GM21786 (cell line): Measurements from ENCODE around the gene DHX8.
A peak's percentile ranks its signal among the peaks of the same experiment; 100 is the strongest.
"Not testable (repeated sequence)": the region's sequence is repeated elsewhere in the genome, so short reads cannot be mapped to it uniquely, and the experiment has no call there.

Source experiments
- ATAC-seq: cut with Tn5 transposase; IDR thresholded peaks from one replicate; pipeline ENCODE4 v1.9.1; 2021; ENCODE audit not compliant: unreplicated experiment

Gene DHX8

DNA sequence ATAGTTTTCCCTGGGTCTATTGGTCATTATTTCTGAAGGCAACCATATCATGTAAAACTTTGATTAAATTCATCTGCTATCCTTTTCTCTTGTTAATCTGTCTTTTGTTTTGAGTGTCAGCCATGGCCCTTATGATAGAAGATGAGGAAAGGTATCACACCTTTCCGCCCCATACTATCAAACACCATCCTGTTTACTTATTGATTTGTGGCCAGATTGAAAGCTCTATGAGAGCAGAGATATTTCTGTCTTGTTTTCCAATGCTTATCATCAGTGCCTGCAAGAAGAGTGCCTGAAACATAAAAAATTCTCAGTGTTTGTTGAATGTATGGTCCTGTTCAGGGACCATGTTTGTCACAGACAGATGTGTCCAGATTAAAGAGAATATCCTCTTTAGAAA lies 22.6 kb upstream of the DHX8 start:
- ATAC-seq: no peak

- ATAC-seq: not testable (repeated sequence)
These were observed 21.2 kb upstream of the DHX8 start for GRCh38 chr17:43462569-43462968.

DNA sequence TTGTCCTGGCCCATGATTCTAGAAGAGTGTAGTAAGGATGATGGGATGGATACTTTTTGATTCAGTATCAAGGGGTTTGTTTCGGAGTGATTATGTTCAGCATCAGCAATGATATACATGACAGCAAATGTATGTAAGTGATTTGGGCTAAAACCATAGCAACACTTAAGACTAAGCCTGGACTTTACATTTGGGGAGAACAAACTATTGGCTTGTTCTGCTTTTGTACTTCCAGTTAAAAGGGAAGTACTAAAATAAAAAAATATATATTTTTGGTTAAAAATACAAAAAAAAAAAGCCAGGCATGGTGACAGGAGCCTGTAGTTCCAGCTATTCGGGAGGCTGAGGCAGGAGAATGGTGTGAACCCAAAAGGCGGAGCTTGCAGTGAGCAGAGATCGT lies 20.5 kb upstream of the DHX8 start:
- ATAC-seq: no peak

GRCh38 chr17:43464046-43464445 lies 19.7 kb upstream of the DHX8 start:
- ATAC-seq: no peak

- no peak for ATAC-seq
These were observed 18.7 kb upstream of the DHX8 start for GRCh38 chr17:43465049-43465448.

GRCh38 chr17:43467981-43468581 lies 15.7 kb upstream of the DHX8 start:
- ATAC-seq: no peak

DNA sequence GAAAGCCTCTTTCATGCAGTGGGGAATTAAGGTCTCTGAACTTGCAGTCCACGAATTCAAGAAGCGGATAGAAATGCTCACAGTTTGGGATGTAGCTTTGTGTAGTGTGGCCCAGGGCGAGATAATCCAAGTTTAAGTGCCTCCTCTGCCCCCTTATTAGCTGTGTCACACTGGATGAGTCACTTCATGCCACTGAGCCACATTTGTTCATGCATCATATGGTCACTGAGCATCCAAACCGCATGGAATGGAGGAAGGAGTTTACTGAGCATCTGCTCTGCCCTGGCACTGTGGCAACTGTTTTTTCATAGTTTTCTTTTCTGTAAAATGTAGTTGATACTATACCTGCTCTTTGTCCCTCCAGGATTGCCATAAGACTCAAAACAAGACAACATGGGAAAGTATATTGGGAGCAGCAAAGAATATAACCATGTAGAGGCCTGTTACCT lies 15.1 kb upstream of the DHX8 start:
- no peak for ATAC-seq

DNA sequence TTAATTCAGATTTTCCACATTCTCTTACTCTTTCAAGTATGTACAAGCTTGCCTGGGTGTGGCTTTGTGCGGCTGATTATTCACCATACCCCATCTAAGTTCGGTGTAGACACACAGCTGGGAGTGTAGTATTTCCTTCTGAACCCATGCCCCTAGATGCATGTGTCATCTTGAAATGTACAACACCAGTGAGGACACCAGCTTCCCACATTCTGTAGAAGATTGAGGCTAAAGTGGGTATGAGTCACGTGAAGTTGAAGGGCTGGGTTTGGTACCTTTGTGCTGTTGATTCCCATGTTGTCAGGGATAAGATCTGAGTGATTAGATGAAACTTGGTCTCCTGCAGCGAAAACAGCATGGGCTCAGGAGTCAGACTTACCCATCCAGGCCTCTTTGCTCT lies 14.6 kb upstream of the DHX8 start:
- ATAC-seq: no peak

DNA sequence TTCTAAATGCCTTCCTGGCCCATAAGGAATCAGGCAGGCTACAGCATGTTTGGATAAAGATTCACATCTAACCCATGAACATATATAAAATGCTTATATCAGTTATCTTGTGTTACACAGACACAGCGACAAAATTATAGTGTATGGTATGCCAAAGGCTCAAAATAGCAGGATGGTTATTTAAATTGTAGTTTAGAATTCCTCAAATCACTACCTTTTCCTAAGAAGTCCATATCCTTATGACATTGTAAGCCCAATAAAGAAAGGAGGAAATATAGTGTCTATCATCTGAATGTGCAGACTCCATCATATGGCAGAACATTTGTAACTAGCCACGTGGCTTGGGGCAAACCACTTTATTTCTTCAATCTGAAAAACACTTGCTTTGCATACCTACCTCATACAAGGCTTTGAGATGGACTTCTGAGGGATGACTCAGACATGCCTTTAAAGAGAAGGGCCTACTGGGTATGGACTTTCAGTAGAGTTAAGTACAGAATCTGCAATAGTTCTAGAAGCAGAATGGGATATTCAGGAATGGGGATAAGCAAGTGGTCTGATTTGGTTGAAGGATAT lies 12.1 kb upstream of the DHX8 start:
- no peak for ATAC-seq

DNA sequence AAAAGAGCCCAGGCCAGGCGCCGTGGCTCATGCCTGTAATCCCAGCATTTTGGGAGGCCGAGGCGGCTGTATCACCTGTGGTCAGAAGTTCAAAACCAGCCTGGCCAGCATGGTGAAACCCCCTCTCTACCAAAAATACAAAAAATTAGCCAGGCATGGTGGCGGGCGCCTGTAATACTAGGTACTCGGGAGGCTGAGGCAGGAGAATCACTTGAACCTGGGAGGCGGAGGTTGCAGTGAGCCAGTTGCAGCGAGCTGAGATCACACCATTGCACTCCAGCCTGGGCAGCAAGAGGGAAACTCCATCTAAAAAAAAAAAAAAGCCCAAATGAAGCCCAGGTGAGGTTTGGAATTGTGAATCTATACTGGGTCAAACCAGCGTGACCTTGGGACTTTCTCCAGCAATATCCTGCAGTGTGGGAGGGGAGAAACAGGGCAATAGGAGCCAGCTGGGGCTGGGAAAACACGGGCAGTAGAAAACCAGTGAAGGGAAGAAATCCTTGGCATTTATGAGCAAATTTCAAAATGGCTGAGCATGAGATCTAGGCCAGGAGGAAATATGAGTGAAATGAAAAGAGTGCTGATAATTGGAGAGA lies 8.2 kb upstream of the DHX8 start:
- ATAC-seq: no peak

- ATAC-seq: not testable (repeated sequence)
These were observed 7.5 kb upstream of the DHX8 start for GRCh38 chr17:43476306-43476705.

- ATAC-seq: no peak
These were observed 5.7 kb upstream of the DHX8 start for GRCh38 chr17:43477832-43478634.

- ATAC-seq: no peak
These were observed 3.8 kb upstream of the DHX8 start for GRCh38 chr17:43479948-43480347.

DNA sequence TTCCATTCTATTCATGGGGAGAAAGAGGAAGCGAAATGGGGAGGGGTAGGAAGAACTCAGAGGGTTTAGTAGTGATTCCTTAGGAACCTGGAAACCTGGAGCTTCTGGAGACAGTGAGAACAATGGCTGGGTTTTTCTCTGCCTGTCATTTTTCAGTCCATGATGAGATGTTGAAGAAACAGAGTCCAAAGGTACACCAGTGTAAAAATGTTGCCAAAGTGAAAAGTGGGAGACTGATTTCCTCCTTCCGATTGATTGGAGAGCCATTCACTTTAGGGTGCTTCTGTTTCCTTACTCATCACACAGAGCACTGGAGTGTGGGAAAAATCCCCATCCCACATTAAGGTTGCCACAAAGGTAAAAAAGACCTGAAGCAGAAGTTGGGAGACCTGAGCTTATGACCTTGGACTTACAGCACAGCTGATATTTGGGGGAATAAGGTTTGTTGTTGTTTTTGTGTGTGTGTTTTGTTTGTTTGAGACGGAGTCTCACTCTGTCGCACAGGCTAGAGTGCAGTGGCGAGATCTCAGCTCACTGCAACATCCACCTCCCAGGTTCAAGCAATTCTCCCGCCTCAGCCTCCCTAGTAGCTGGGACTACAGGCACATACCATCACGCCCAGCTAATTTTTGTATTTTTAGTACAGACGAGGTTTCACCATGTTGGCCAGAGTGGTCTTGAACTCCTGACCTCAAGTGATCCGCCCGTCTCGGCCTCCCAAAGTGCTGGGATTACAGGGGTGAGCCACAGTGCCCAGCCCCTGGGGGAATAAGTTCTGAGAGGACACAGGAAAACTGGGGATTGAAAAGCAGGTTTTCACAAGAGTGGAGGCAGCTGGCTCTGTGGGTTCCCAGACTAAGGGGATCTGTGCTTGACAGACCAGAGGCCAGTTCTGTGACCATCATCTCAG lies 1.4 kb upstream of the DHX8 start:
- ATAC-seq: no peak

DNA sequence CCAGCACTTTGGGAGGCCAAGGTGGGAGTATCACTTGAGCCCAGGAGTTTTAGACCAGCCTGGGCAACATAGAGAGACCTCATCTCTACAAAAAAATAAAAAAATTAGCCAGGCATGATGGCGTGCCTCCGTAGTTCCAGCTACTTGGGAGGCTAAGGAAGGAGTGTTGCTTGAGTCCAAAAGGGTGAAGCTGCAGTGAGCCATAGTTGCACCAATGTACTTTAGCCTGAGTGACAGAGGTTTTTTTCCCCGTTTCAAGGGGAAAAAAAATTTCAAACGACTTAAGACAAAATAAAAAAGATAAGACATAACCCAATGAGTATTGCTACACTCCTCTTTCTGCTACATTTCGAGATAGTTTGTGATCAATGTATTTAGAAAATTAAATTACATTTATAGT lies 6.8 kb downstream of the DHX8 start:
- no peak for ATAC-seq

GRCh38 chr17:43509440-43509839 lies 25.7 kb downstream of the DHX8 start:
- not testable (repeated sequence) for ATAC-seq

- ATAC-seq: not testable (repeated sequence)
These were observed 27.4 kb downstream of the DHX8 start for GRCh38 chr17:43511199-43511598.

GRCh38 chr17:43515656-43516055 lies 31.9 kb downstream of the DHX8 start:
- ATAC-seq: no peak

DNA sequence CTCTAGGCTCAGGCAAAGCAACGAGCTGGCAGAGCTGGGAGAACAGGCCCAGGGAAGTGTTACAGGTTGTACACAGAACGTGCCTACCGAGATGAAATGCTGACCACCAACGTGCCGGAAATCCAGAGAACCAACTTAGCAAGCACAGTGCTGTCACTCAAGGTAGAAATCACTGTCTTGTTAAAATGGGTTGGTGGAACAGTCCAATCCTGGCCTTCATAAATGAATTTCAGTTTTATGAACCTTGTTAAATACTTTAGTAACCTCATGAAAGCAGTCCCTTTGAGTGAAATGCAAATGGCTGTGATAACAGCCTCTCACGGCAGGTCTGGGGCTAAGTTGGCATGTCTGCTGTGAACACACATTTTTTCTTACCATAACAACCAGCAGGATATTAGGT lies 33.4 kb downstream of the DHX8 start:
- ATAC-seq: peak; percentile 26

DNA sequence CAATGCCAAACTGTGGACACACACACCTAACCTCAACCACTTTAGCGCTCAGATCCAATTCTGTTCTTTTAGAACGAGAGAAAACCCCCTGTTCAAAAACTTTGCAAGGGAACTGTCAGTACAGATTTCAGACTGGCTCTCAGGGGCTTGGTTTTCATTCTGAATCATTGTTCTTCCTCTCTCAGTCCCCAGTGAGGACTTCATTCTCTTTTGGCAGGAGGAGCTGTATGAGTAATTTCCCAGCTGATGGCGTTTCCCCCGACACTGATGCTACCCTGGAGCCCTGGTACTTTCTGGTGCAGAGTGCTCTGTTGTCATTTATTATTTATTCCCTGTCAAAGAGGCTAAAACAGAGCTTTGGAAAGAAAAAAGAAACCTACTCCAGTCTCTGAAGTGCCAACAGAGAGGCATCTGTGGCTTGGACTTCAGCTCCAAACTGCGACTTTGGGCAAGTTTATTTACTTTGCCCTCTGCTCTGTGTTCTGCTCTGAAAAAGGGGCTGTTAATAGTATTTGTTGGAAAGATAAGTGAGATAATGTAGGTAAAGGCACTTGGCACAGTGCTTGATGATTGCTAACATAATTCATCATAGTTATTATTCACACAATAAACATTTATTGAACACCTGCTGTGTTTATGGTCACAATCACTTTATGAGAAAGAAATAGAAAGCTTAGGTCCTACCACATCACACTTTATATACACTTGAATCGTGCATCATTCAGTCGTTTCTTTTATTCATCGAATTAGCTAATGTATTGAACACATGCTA lies 34.0 kb downstream of the DHX8 start:
- ATAC-seq: peak; percentile 60
